Nephron progenitor cell (in vitro differentiated cells): ENCODE measurements around the gene ERCC1.

Source experiments
- DNase-seq: peaks from one replicate; pipeline ENCODE4 v3.0.0; 2021
- H3K27ac Mint-ChIP-seq: 2 replicates; pipeline ENCODE4 v1.8.0; 2021; ENCODE audit warnings: mild to moderate bottlenecking, moderate library complexity, mixed read lengths
- H3K27me3 Mint-ChIP-seq: 2 replicates; pipeline ENCODE4 v1.8.0; 2021; ENCODE audit warnings: mild to moderate bottlenecking, low read depth, mixed read lengths; ENCODE audit not compliant: poor library complexity
- H3K36me3 Mint-ChIP-seq: 2 replicates; pipeline ENCODE4 v1.8.0; 2021; ENCODE audit warnings: low read depth, mixed read lengths
- H3K4me1 Mint-ChIP-seq: 2 replicates; pipeline ENCODE4 v1.8.0; 2021; ENCODE audit warnings: mixed read lengths
- H3K4me3 Mint-ChIP-seq: 2 replicates; pipeline ENCODE4 v1.8.0; 2021; ENCODE audit warnings: mild to moderate bottlenecking, moderate library complexity, mixed read lengths
- H3K9me3 Mint-ChIP-seq: 2 replicates; pipeline ENCODE4 v1.8.0; 2021; ENCODE audit warnings: mild to moderate bottlenecking, moderate library complexity, mixed read lengths
- TF ChIP-seq, protein P1 (sequence below): fragments of 200-600 bp; sonication (generic); IDR thresholded peaks from 2 replicates; pipeline ENCODE4 v1.5.0; 2021; ENCODE audit warnings: antibody characterized with exemption

Gene ERCC1

DNA sequence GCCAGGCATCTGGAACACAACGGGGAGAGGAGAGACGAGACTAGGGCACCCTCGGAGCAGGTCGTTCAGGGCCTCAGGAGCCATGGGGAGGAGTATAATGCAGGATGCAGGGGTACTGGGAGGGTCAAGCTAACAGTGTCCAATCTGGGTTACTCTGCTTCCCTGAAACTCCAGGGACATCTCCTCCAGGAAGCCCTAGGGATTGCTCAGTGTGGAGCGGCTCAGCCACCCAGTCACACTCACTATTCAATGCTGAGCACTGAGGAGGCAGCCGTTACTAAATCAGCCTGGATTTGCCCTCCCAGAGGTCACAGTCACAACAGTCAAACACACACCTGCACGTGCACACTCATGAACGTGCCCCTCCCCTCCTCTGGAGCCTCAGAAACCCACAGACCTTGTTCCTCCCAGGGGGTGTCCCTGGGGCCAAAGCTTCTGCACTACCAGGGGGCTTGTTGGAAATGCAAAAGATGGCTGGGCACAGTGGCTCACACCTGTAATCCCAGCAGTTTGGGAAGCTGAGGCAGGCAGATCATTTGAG is 37.2 kb upstream of the ERCC1 start:
- Mint-ChIP-seq H3K27ac (no peak overlapping the region), H3K36me3 (no peaks in the 10 kb centered on the region), H3K4me3 (no peak overlapping the region), H3K9me3 (no peaks in the 10 kb centered on the region), H3K27me3 (peaks cover 17% of the 10 kb centered on the region), H3K4me1 (peaks cover 22% of the 10 kb centered on the region)
- no peak for DNase-seq
- TF ChIP-seq, protein P1, sequence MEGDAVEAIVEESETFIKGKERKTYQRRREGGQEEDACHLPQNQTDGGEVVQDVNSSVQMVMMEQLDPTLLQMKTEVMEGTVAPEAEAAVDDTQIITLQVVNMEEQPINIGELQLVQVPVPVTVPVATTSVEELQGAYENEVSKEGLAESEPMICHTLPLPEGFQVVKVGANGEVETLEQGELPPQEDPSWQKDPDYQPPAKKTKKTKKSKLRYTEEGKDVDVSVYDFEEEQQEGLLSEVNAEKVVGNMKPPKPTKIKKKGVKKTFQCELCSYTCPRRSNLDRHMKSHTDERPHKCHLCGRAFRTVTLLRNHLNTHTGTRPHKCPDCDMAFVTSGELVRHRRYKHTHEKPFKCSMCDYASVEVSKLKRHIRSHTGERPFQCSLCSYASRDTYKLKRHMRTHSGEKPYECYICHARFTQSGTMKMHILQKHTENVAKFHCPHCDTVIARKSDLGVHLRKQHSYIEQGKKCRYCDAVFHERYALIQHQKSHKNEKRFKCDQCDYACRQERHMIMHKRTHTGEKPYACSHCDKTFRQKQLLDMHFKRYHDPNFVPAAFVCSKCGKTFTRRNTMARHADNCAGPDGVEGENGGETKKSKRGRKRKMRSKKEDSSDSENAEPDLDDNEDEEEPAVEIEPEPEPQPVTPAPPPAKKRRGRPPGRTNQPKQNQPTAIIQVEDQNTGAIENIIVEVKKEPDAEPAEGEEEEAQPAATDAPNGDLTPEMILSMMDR, result no peak

DNA sequence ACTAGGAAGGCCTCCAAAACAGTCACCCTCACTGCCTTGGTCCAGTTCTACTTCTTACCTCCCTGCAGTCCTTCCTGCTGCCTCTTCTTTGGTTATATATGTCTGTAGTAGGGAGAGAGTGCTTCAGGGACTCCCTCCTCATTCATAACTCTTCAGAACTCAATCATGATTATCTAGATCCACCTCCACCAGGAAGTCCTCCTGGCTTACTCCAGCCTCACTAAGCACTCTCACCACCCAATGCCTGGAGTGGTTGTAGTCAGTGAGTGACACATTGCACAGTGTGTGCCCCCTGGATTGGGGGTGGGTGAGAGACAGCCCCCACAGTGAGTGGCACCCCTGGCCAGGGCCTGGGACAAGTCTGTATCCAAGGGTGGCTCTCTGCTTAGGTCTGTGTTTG is 34.1 kb upstream of the ERCC1 start:
- Mint-ChIP-seq H3K36me3 (no peaks in the 10 kb centered on the region), H3K4me3 (no peak overlapping the region), H3K27ac (no peak overlapping the region), H3K27me3 (peaks cover 13% of the 10 kb centered on the region), H3K9me3 (no peaks in the 10 kb centered on the region), H3K4me1 (peaks cover 30% of the 10 kb centered on the region)
- DNase-seq, result no peak
- TF ChIP-seq, protein P1, result no peak

DNA sequence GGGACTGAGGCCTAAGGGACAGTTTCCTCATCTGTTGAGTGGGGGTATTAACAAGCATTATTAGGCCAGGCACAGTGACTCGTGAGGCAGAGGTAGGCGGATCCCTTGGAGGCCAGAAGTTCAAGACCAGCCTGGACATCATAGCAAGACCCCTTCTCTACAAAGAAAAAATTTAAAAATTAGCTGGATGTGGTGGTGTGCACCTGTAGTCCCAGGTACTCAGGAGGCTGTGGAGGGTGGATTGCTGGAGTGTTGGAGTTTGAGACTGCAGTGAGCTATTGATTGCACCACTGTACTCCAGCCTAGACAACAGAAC is 32.7 kb upstream of the ERCC1 start:
- Mint-ChIP-seq H3K4me1 (peaks cover 34% of the 10 kb centered on the region), H3K9me3 (peaks cover 5% of the 10 kb centered on the region), H3K36me3 (no peaks in the 10 kb centered on the region), H3K27me3 (peaks cover 18% of the 10 kb centered on the region), H3K4me3 (no peak overlapping the region), H3K27ac (peak overlapping the region; percentile 97)
- TF ChIP-seq, protein P1, result no peak
- DNase-seq, result no peak

DNA sequence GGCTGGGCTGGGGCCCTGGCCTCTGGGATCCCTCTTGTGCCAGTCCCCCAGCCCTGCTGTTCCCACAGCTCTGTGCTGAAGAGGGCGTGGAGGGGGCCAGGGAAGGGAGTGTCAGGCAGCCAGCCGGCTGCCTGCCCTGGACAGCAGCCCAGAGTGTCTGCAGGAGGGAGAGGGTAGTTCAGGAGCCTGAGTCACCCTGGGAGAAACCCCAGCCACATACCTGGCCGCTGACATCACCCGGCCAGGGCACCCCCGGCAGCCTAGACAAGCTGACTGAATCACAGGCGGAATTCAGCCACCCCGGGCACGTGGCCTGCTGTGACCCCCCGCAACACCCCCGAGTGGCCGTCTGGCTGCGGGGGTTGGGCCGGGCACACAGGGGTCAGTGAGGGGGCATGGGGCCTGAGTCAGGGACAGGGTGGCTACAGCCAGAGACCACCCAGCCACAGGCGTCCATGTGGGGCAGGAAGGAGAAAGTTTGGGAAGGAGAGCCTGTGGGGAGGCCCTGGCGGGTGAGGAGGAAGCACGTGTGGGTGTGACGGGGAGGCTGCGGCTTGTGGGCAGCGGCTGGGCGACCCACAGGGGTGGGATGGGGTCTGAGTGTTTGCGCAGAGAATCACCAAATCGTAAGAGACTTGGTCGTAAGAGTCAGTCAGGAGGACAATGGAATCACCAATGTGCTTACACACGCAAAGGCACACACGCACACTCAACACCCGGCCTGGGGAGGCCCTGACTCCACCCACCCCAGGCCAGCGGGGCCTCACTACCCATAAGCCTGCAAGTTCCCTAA is 32.2 kb upstream of the ERCC1 start:
- Mint-ChIP-seq H3K27me3 (peaks cover 23% of the 10 kb centered on the region), H3K27ac (peak overlapping the region; percentile 97), H3K36me3 (no peaks in the 10 kb centered on the region), H3K4me1 (peaks cover 38% of the 10 kb centered on the region), H3K4me3 (peak overlapping the region; percentile 50), H3K9me3 (peaks cover 5% of the 10 kb centered on the region)
- TF ChIP-seq, protein P1, result no peak
- DNase-seq, result peak; percentile 73

DNA sequence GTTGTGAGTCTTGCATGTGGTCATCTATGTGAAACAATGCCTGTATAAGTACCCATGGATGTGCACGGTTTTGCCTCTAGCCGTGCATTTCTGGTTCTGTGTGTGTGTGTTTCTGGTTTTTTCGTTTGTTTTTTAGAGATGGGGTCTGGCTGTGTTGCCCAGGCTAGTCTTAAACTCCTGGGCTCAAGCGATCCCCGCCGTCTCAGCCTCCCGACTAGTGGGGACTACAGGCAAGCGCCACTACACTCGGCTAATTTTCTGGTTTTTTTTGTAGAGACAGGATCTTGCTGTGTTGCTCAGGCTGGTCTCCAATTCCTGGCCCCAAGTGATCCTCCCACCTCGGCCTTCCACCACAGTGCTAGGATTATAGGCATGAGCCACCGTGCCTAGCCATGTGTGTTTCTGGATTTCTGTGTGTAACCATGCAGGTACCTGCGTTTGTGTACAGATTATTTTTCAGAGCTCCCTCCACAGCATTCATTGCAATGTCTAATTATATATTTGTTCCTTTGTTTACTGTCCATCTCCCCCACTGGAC is 28.2 kb upstream of the ERCC1 start:
- H3K36me3 Mint-ChIP-seq, result no peaks in the 10 kb centered on the region
- peaks cover 5% of the 10 kb centered on the region for H3K9me3 Mint-ChIP-seq
- DNase-seq, result no peak
- peaks cover 24% of the 10 kb centered on the region for H3K27me3 Mint-ChIP-seq
- TF ChIP-seq, protein P1, result no peak
- peak overlapping the region; percentile 85 for H3K4me3 Mint-ChIP-seq
- H3K4me1 Mint-ChIP-seq, result peaks cover 59% of the 10 kb centered on the region
- H3K27ac Mint-ChIP-seq, result peak overlapping the region; percentile 94
